K562 (cell line): ENCODE measurements around the gene C17orf113. TPM values are rescaled to one million over a fixed set of nuclear protein-coding genes. Genes with fewer than 3 reads are reported as not detected.

Experiments used
- ATAC-seq: fragments of 200-7000 bp; cut with Tn5 transposase; 3 replicates; pipeline ENCODE4 v1.9.1; 2020; ENCODE audit warnings: moderate library complexity
- BruUV-seq: library from RNA; stranded (reverse); fragments of 400-500 nt; replicated peaks from 2 replicates; lab custom pipeline; 2021; lab: Mats Ljungman, UMichigan
- CTCF ChIA-PET: fragments of 300-600 bp; formaldehyde crosslinking; extraction: SDS; loops from one replicate; lab custom pipeline; 2021; ENCODE audit warnings: low intra/inter-chr PET ratio; lab: Yijun Ruan, JAX
- POLR2A ChIA-PET: fragments of 300-600, 350-650 bp; sonication (Branson Sonifier 250); formaldehyde crosslinking; extraction: SDS; loops from one replicate; lab custom pipeline; 2021; ENCODE audit warnings: antibody characterized with exemption, inconsistent platforms; lab: Yijun Ruan, JAX
- DNase-seq, 4 experiments: peaks; one replicate each; pipeline versions ENCODE4 v3.0.0 to v3.0.0-alpha.2; 2011 to 2018; ENCODE audit warnings: low spot score in 3 of 4, mixed read lengths in 3 of 4; ENCODE audit errors: extremely low read depth in 1 of 4
- FAIRE-seq: peaks from 2 replicates; lab custom pipeline; 2011; peaks lifted over from hg19 to GRCh38; lab: Jason Lieb, UNC
- H2AFZ ChIP-seq: 2 replicates; pipeline ENCODE4 v1.6.0; 2011; ENCODE audit warnings: low read depth, low read length, control low read depth, inconsistent platforms
- H3K27ac ChIP-seq: fragments of 200-600 bp; 3 replicates; pipeline ENCODE4 v1.8.0; 2011; ENCODE audit warnings: low read depth, mild to moderate bottlenecking, control low read depth, inconsistent platforms, low read length, moderate library complexity, mixed read lengths; ENCODE audit errors: extremely low read depth
- H3K27me3 ChIP-seq, 2 experiments: fragments of 300-600 bp in 1 of 2; 2 replicates in 1 of 2; 3 replicates in 1 of 2; pipeline versions ENCODE4 v1.6.0 to v1.8.0; 2011; ENCODE audit warnings: inconsistent platforms in 2 of 2, low read length in 2 of 2, mild to moderate bottlenecking in 1 of 2, mixed read lengths in 1 of 2, moderate library complexity in 1 of 2; ENCODE audit not compliant: control insufficient read depth in 2 of 2, insufficient read depth in 2 of 2
- H3K36me3 ChIP-seq: fragments of 300-600 bp; 3 replicates; pipeline ENCODE4 v1.8.0; 2011; ENCODE audit warnings: mild to moderate bottlenecking, low read length, inconsistent platforms; ENCODE audit not compliant: control insufficient read depth, insufficient read depth
- H3K4me1 ChIP-seq, 2 experiments: fragments of 200-600 bp in 1 of 2; replicated peaks in 1 of 2; 2 replicates in 1 of 2; 3 replicates in 1 of 2; pipeline versions ENCODE4 v1.5.1 to v1.8.0; 2011; ENCODE audit warnings: inconsistent platforms in 2 of 2, low read length in 2 of 2, mild to moderate bottlenecking in 1 of 2, mixed read lengths in 1 of 2, moderate library complexity in 1 of 2; ENCODE audit not compliant: control insufficient read depth in 2 of 2, insufficient read depth in 2 of 2
- H3K4me2 ChIP-seq: 2 replicates; pipeline ENCODE4 v1.6.1; 2011; ENCODE audit warnings: low read length, control low read depth, inconsistent platforms, mixed read lengths; ENCODE audit not compliant: insufficient read depth
- H3K4me3 ChIP-seq: fragments of 200-600 bp; sonication (generic), shearing (Covaris generic); 2 replicates; pipeline ENCODE4 v1.5.1; 2016; ENCODE audit warnings: control low read depth, inconsistent platforms
- H3K79me2 ChIP-seq: fragments of 200-600 bp; 3 replicates; pipeline ENCODE4 v1.8.0; 2011; ENCODE audit warnings: low read length, inconsistent platforms; ENCODE audit not compliant: control insufficient read depth, insufficient read depth
- H3K9ac ChIP-seq, 2 experiments: 2 replicates each; pipeline versions ENCODE4 v1.6.0 to v1.6.1; 2011; ENCODE audit warnings: low read depth in 2 of 2, low read length in 2 of 2, control low read depth in 1 of 2, inconsistent platforms in 1 of 2, mild to moderate bottlenecking in 1 of 2, mixed read lengths in 1 of 2; ENCODE audit not compliant: insufficient read depth in 1 of 2
- H3K9me1 ChIP-seq: one replicate; pipeline ENCODE4 v1.6.0; 2011; ENCODE audit warnings: inconsistent platforms, mild to moderate bottlenecking, low read length, moderate library complexity; ENCODE audit not compliant: control insufficient read depth, insufficient read depth
- H3K9me3 ChIP-seq: replicated peaks from 2 replicates; pipeline ENCODE4 v1.5.1; 2011; ENCODE audit warnings: low read depth, low read length, inconsistent platforms; ENCODE audit not compliant: control insufficient read depth, insufficient read depth
- H4K20me1 ChIP-seq: replicated peaks from 2 replicates; pipeline ENCODE4 v1.6.1; 2011; ENCODE audit warnings: low read length, inconsistent platforms, mixed read lengths; ENCODE audit not compliant: control insufficient read depth, insufficient read depth
- ARID3A ChIP-seq: IDR thresholded peaks from 2 replicates; pipeline ENCODE4 v1.6.1; 2012; ENCODE audit warnings: low read depth, low read length, improper control_type of control experiment, borderline replicate concordance
- ERF ChIP-seq: fragments of 450-650 bp; formaldehyde crosslinking; IDR thresholded peaks from 2 replicates; pipeline ENCODE4 v1.4.0; 2020; ENCODE audit warnings: mild to moderate bottlenecking, mixed read lengths
- ILF3 ChIP-seq: fragments of 450-650 bp; IDR thresholded peaks from 2 replicates; pipeline ENCODE4 v1.6.1; 2018; ENCODE audit warnings: antibody characterized with exemption, mild to moderate bottlenecking, moderate library complexity, borderline replicate concordance
- MBD2 ChIP-seq: sonication (generic); IDR thresholded peaks from 2 replicates; pipeline ENCODE4 v1.6.1; 2016; ENCODE audit warnings: low read depth, borderline replicate concordance
- PREB ChIP-seq: sonication (generic); formaldehyde crosslinking; IDR thresholded peaks from 2 replicates; pipeline ENCODE4 v1.8.1; 2023; ENCODE audit warnings: mild to moderate bottlenecking, missing genetic modification reagents
- RAD51 ChIP-seq: fragments of 450-650 bp; IDR thresholded peaks from 2 replicates; pipeline ENCODE4 v1.7.1; 2016; ENCODE audit warnings: low read depth, mild to moderate bottlenecking, borderline replicate concordance
- RBM17 ChIP-seq: fragments of 200-400 bp; formaldehyde crosslinking; IDR thresholded peaks from 2 replicates; pipeline ENCODE4 v1.6.1; 2017; ENCODE audit warnings: low read depth, mild to moderate bottlenecking, low read length, borderline replicate concordance
- SMAD3 ChIP-seq: fragments of 450-650 bp; formaldehyde crosslinking; conservative IDR thresholded peaks from 2 replicates; pipeline ENCODE4 v1.4.0; 2020; ENCODE audit warnings: mild to moderate bottlenecking
- SREBF1 ChIP-seq: fragments of 150-350 bp; IDR thresholded peaks from 2 replicates; pipeline ENCODE4 v1.6.1; 2014; ENCODE audit warnings: antibody characterized with exemption, low read depth, low read length, borderline replicate concordance
- SRSF7 ChIP-seq: fragments of 200-400 bp; formaldehyde crosslinking; optimal IDR thresholded peaks from 2 replicates; pipeline ENCODE3; 2017; ENCODE audit warnings: mild to moderate bottlenecking, low read depth, low read length
- TBP ChIP-seq: optimal IDR thresholded peaks from 2 replicates; pipeline ENCODE3; 2011; ENCODE audit warnings: low read depth, low read length, improper control_type of control experiment
- U2AF2 ChIP-seq: fragments of 200-400 bp; formaldehyde crosslinking; optimal IDR thresholded peaks from 2 replicates; pipeline ENCODE3; 2017; ENCODE audit warnings: low read depth, mild to moderate bottlenecking, low read length
- ZBTB7A ChIP-seq: IDR thresholded peaks from 2 replicates; pipeline ENCODE4 v1.6.1; 2011; ENCODE audit warnings: low read depth, mild to moderate bottlenecking, low read length, moderate library complexity, borderline replicate concordance; ENCODE audit not compliant: control insufficient read depth
- ZC3H8 ChIP-seq: fragments of 450-650 bp; IDR thresholded peaks from 2 replicates; pipeline ENCODE4 v1.6.1; 2017
- ZNF280B ChIP-seq: fragments of 250-450 bp; sonication (Bioruptor Pico); IDR thresholded peaks from 2 replicates; pipeline ENCODE4 v1.5.1; 2021; ENCODE audit warnings: mild to moderate bottlenecking
- ZNF785 ChIP-seq: fragments of 250-450 bp; sonication (Bioruptor Pico); IDR thresholded peaks from 2 replicates; pipeline ENCODE4 v1.4.0; 2020; ENCODE audit warnings: mild to moderate bottlenecking
- ZNF79 ChIP-seq: fragments of 250-450 bp; sonication (Bioruptor Pico); IDR thresholded peaks from 2 replicates; pipeline ENCODE4 v1.4.0; 2020; ENCODE audit warnings: low read depth, mild to moderate bottlenecking, moderate library complexity
- WGBS: fragments of 100-300 bp; shearing (Covaris generic); methylation state at CpG from one replicate; pipeline ENCODE4 v1.1.6; 2016; ENCODE audit warnings: low coverage, mixed read lengths; ENCODE audit not compliant: insufficient coverage; ENCODE audit errors: missing lambda C conversion rate; 5-methylcytosine and 5-hydroxymethylcytosine counted together
- in situ Hi-C: fragments of 300-500 bp; cut with MboI; formaldehyde crosslinking; loops from 4 replicates; pipeline ENCODE4 v1.15.0; 2018; ENCODE audit warnings: inconsistent platforms, mixed read lengths
- intact Hi-C: fragments of 100-400 bp; cut with micrococcal nuclease; formaldehyde crosslinking; loops from 2 replicates; pipeline ENCODE4 v1.14.2; 2022
- polyA plus RNA-seq, 8 experiments: library from polyadenylated mRNA; depleted of rRNA in 4 of 8; stranded (reverse) in 5 of 8; unstranded in 3 of 8; fragments of >200 nt; fragmentation: Nextera tagmentation in 2 of 8; fragmentation: Illumina TruSeq in 1 of 8; extraction: Ambion mirVana in 2 of 8; extraction: Trizol in 1 of 8; gene quantifications; 2 replicates each; pipeline versions ENCODE4 v1.2.1 to v1.2.3, GENCODE V29; 2011 to 2014; ENCODE audit warnings: inconsistent platforms in 1 of 8, missing spikeins in 1 of 8
- total RNA-seq, 7 experiments: library from RNA; depleted of rRNA in 6 of 7; stranded (reverse); fragments of >200 nt in 6 of 7; fragmentation: Illumina TruSeq in 2 of 7; extraction: Trizol in 2 of 7; gene quantifications; 2 replicates each; pipeline versions ENCODE4 v1.2.1 to v1.2.3, GENCODE V29; 2011 to 2021; ENCODE audit warnings: low replicate concordance in 1 of 7

Gene C17orf113
- total and polyA plus RNA-seq, 9 of the 15 experiments (the other 6 are each of a cell fraction or from before 2014, with no cell fraction given): 0.10 to 1.2 (median 0.31) TPM

- TF ChIP-seq ERF (CRISPR knock-in tag) (no peak), RBM17 (no peak), ZNF79 (no peak)
Measured at GRCh38 chr17:42025936-42026335, 24.5 kb downstream of the C17orf113 start (continued).

GRCh38 chr17:42025191-42025579, 25.2 kb downstream of the C17orf113 start:
- H3K9me1 ChIP-seq: no peaks in the 10 kb centered on the region
- no peak for FAIRE-seq
- POLR2A ChIA-PET: interaction anchor here (1.2 to 4.1 kb wide), 5 partner anchors 8 to 346 kb away, joined by 3 to 29 read pairs (median 4); partner anchors contain the start of gene DNAJC7
- H2AFZ ChIP-seq: peak overlapping the region; percentile 62; the same call in 1 of the 2 replicates
- BruUV-seq: no TSS peak
- intact Hi-C loops: loop anchor here (2.0 to 5.0 kb wide), 2 partner anchors 58 to 92 kb away; partner anchors contain the start of gene CNP
- CTCF ChIA-PET: interaction anchor here (0.6 to 2.3 kb wide), 4 partner anchors 13 to 91 kb away, joined by 3 to 23 read pairs (median 7); no protein-coding TSS in a partner anchor
- H3K27me3 ChIP-seq: no peaks in the 10 kb centered on the region
- H3K9me3 ChIP-seq: no peaks in the 10 kb centered on the region
- WGBS: 53% methylated on average over 7 of the region's 8 CpGs
- H3K4me3 ChIP-seq: no peak overlapping the region
- peaks cover 41 to 51% of the 10 kb centered on the region in 2 experiments for H3K4me1 ChIP-seq
- peak overlapping the region; percentile 84; the same call in 2 of the 3 replicates for H3K27ac ChIP-seq
- peak overlapping the region in 1 of 2 experiments; percentile 46; a peak in 2 of 4 replicates for H3K9ac ChIP-seq
- peaks cover 13% of the 10 kb centered on the region for H3K79me2 ChIP-seq
- peak overlapping the region; percentile 14; the same call in 1 of the 2 replicates for H3K4me2 ChIP-seq
- no peaks in the 10 kb centered on the region for H4K20me1 ChIP-seq
- peaks cover 34% of the 10 kb centered on the region for H3K36me3 ChIP-seq
- ATAC-seq: no peak; the same call in 2 of the 3 replicates
- in situ Hi-C loops: loop anchor here (5.0 kb wide), 1 partner anchor 87 kb away; the partner anchor contains the start of gene DHX58
- DNase-seq: no peak
- no peak for TF ChIP-seq ZNF785
- no peak for TF ChIP-seq ZNF280B (CRISPR knock-in tag)
- no peak for TF ChIP-seq TBP
- no peak for TF ChIP-seq SREBF1
- no peak for TF ChIP-seq RAD51
- TF ChIP-seq ARID3A: no peak
- TF ChIP-seq PREB: no peak
- no peak for TF ChIP-seq SMAD3
- no peak for TF ChIP-seq ZBTB7A
- no peak for TF ChIP-seq ZC3H8
- TF ChIP-seq ILF3: no peak
- no peak for TF ChIP-seq MBD2
- no peak for TF ChIP-seq SRSF7
- no peak for TF ChIP-seq U2AF2
